Activated CD4-positive, alpha-beta T cell treated with anti-CD3 and anti-CD28 coated beads, Interleukin-2, amount 50 U/mL, for 4 hours (primary cell): ENCODE data around the gene NELFA.

Experiments
- DNase-seq, 2 experiments: peaks; one replicate each; pipeline ENCODE4 v3.0.0-alpha.2; 2020

The NELFA gene

GRCh38 chr4:1981251-1982058 is 27.3 kb downstream of the NELFA start:
- no peak for DNase-seq

- no peak for DNase-seq
Measured at GRCh38 chr4:1980561-1981041, 28.2 kb downstream of the NELFA start.

- DNase-seq: no peak
Measured at GRCh38 chr4:1979477-1980196, 29.1 kb downstream of the NELFA start.

GRCh38 chr4:1978741-1979476 is 29.9 kb downstream of the NELFA start:
- DNase-seq: no peak

- no peak for DNase-seq
Measured at GRCh38 chr4:1978226-1978625, 30.5 kb downstream of the NELFA start.

- DNase-seq: no peak
Measured at GRCh38 chr4:1976416-1977352, 32.1 kb downstream of the NELFA start.

GRCh38 chr4:1975880-1976279 is 32.9 kb downstream of the NELFA start:
- DNase-seq: no peak

GRCh38 chr4:1975391-1975801 is 33.4 kb downstream of the NELFA start:
- DNase-seq: no peak

- no peak for DNase-seq
Measured at GRCh38 chr4:1974840-1975239, 33.9 kb downstream of the NELFA start.

GRCh38 chr4:1973661-1974060 is 35.1 kb downstream of the NELFA start:
- no peak for DNase-seq

- DNase-seq: no peak
Measured at GRCh38 chr4:1973218-1973617, 35.6 kb downstream of the NELFA start.

- DNase-seq: no peak
Measured at GRCh38 chr4:1972414-1972813, 36.4 kb downstream of the NELFA start.

GRCh38 chr4:1971456-1972200 is 37.1 kb downstream of the NELFA start:
- no peak for DNase-seq

- no peak for DNase-seq
Measured at GRCh38 chr4:1970926-1971325, 37.8 kb downstream of the NELFA start.

- no peak for DNase-seq
Measured at GRCh38 chr4:1969928-1970723, 38.6 kb downstream of the NELFA start.

- DNase-seq: no peak
Measured at GRCh38 chr4:1968686-1969295, 40.0 kb downstream of the NELFA start.

GRCh38 chr4:1967512-1968149 is 41.1 kb downstream of the NELFA start:
- no peak for DNase-seq

GRCh38 chr4:1964971-1965370 is 43.8 kb downstream of the NELFA start:
- no peak for DNase-seq

- DNase-seq: no peak
Measured at GRCh38 chr4:1964443-1964842, 44.3 kb downstream of the NELFA start.

GRCh38 chr4:1962980-1963379 is 45.8 kb downstream of the NELFA start:
- no peak for DNase-seq
